CD8-positive, alpha-beta memory T cell (primary cell): ENCODE data around the gene NUP93. TPM values are rescaled to one million over a fixed set of nuclear protein-coding genes. Genes with fewer than 3 reads are reported as not detected.

Experiments
- CTCF ChIA-PET: fragments of 350-600 bp; sonication (Branson Sonifier 250); formaldehyde crosslinking; loops from one replicate; lab custom pipeline; 2021; ENCODE audit warnings: antibody characterized with exemption; lab: Charles Lee
- POLR2A ChIA-PET: fragments of 350-600 bp; sonication (Branson Sonifier 250); formaldehyde crosslinking; loops from one replicate; lab custom pipeline; 2021; ENCODE audit warnings: antibody characterized with exemption; lab: Charles Lee
- DNase-seq, 5 donors: peaks; one replicate each; pipeline versions ENCODE4 v3.0.0 to v3.0.0-alpha.2; 2020 to 2022; ENCODE audit warnings: mixed read lengths in 1 of 5
- H3K27ac ChIP-seq: one replicate; pipeline ENCODE4 v1.7.0; 2013; ENCODE audit warnings: low read depth, mild to moderate bottlenecking, low read length, moderate library complexity
- H3K27me3 ChIP-seq: 2 replicates; pipeline ENCODE4 v1.7.0; 2013; ENCODE audit warnings: low read length, mild to moderate bottlenecking; ENCODE audit not compliant: insufficient read depth, poor library complexity, severe bottlenecking
- H3K36me3 ChIP-seq: 2 replicates; pipeline ENCODE4 v1.7.0; 2013; ENCODE audit warnings: mild to moderate bottlenecking, low read length, moderate library complexity; ENCODE audit not compliant: insufficient read depth
- H3K4me1 ChIP-seq: 2 replicates; pipeline ENCODE4 v1.7.0; 2013; ENCODE audit warnings: mild to moderate bottlenecking, low read length, moderate library complexity; ENCODE audit not compliant: insufficient read depth
- H3K4me3 ChIP-seq: 2 replicates; pipeline ENCODE4 v1.7.0; 2013; ENCODE audit warnings: mild to moderate bottlenecking, low read length
- H3K9me3 ChIP-seq: 2 replicates; pipeline ENCODE4 v1.7.0; 2013; ENCODE audit warnings: mild to moderate bottlenecking, low read length
- H3K27ac Mint-ChIP-seq, 8 donors: one replicate each; pipeline ENCODE4 v1.8.0; 2020 to 2021; ENCODE audit warnings: mixed read lengths in 8 of 8, mild to moderate bottlenecking in 6 of 8, inconsistent platforms in 3 of 8, moderate library complexity in 3 of 8
- H3K27me3 Mint-ChIP-seq, 2 donors: one replicate each; pipeline ENCODE4 v1.8.0; 2020 to 2021; ENCODE audit warnings: mixed read lengths in 2 of 2, mild to moderate bottlenecking in 1 of 2, moderate library complexity in 1 of 2
- H3K36me3 Mint-ChIP-seq, 3 donors: one replicate each; pipeline ENCODE4 v1.8.0; 2020 to 2021; ENCODE audit warnings: mixed read lengths in 3 of 3, inconsistent platforms in 1 of 3, mild to moderate bottlenecking in 1 of 3
- H3K4me1 Mint-ChIP-seq, 3 donors: one replicate each; pipeline ENCODE4 v1.8.0; 2020 to 2021; ENCODE audit warnings: mixed read lengths in 3 of 3, inconsistent platforms in 1 of 3, mild to moderate bottlenecking in 1 of 3
- H3K4me3 Mint-ChIP-seq, 7 donors: one replicate each; pipeline ENCODE4 v1.8.0; 2020 to 2021; ENCODE audit warnings: mixed read lengths in 7 of 7, mild to moderate bottlenecking in 6 of 7, moderate library complexity in 4 of 7, inconsistent platforms in 2 of 7
- H3K9me3 Mint-ChIP-seq, 5 donors: one replicate each; pipeline ENCODE4 v1.8.0; 2020 to 2022; ENCODE audit warnings: mixed read lengths in 5 of 5, mild to moderate bottlenecking in 3 of 5, moderate library complexity in 2 of 5, inconsistent platforms in 1 of 5
- polyA plus RNA-seq: library from polyadenylated mRNA; unstranded; fragments of 300-500 nt; fragmentation: Illumina TruSeq; gene quantifications from one replicate; pipeline ENCODE4 v1.2.3, GENCODE V29; 2021
- total RNA-seq, 2 experiments: library from RNA; stranded (reverse); gene quantifications; one replicate each; pipeline ENCODE4 v1.2.3, GENCODE V29; 2021

NUP93 gene
- total and polyA plus RNA-seq, 3 experiments from 2014 or later = 93.8 to 155 (median 153) TPM

- POLR2A ChIA-PET = no interaction called here
- H3K27ac Mint-ChIP-seq = no peak overlapping the region
Measured at GRCh38 chr16:56856876-56857447, 127.0 kb downstream of the NUP93 start.

GRCh38 chr16:56858374-56858773, 128.4 kb downstream of the NUP93 start:
- Histone ChIP-seq H3K4me1 (peaks cover 48% of the 10 kb centered on the region), H3K4me3 (no peak overlapping the region), H3K9me3 (no peaks in the 10 kb centered on the region), H3K27ac (no peak overlapping the region), H3K27me3 (no peaks in the 10 kb centered on the region), H3K36me3 (no peaks in the 10 kb centered on the region)
- Mint-ChIP-seq H3K9me3 (no peaks in the 10 kb centered on the region), H3K27me3 (no peaks in the 10 kb centered on the region), H3K27ac (peak overlapping the region in 2 of 8 donors; percentile 42 to 80), H3K4me3 (no peak overlapping the region), H3K36me3 (no peaks in the 10 kb centered on the region), H3K4me1 (peaks cover 39 to 52% (median 48%) of the 10 kb centered on the region in 3 donors)
- POLR2A ChIA-PET = interaction anchor here (0.5 kb wide), 1 partner anchor 72 kb away, joined by 5 read pairs; no protein-coding TSS in a partner anchor
- DNase-seq = peak in 1 of 5 donors; percentile 37
- CTCF ChIA-PET = interaction anchor here (0.6 to 3.4 kb wide), 2 partner anchors 10 to 735 kb away, joined by 3 to 19 read pairs; no protein-coding TSS in a partner anchor

More at GRCh38 chr16:56856876-56857447, 127.0 kb downstream of the NUP93 start:
- no peaks in the 10 kb centered on the region for H3K36me3 ChIP-seq
- Mint-ChIP-seq H3K4me1 (peaks cover 25 to 38% (median 34%) of the 10 kb centered on the region in 3 donors), H3K9me3 (no peaks in the 10 kb centered on the region), H3K27me3 (peaks cover 0 to 1% of the 10 kb centered on the region in 2 donors), H3K36me3 (no peaks in the 10 kb centered on the region), H3K4me3 (no peak overlapping the region)
- peaks cover 34% of the 10 kb centered on the region for H3K4me1 ChIP-seq
- H3K27ac ChIP-seq = no peak overlapping the region
- CTCF ChIA-PET = interaction anchor here (2.7 kb wide), 1 partner anchor 10 kb away, joined by 16 read pairs; no protein-coding TSS in a partner anchor
- no peak for DNase-seq
- H3K9me3 ChIP-seq = no peaks in the 10 kb centered on the region
- H3K27me3 ChIP-seq = no peaks in the 10 kb centered on the region
- no peak overlapping the region for H3K4me3 ChIP-seq

GRCh38 chr16:56859636-56860035, 129.7 kb downstream of the NUP93 start:
- Mint-ChIP-seq H3K9me3 (no peaks in the 10 kb centered on the region), H3K27ac (peak overlapping the region in 7 of 8 donors; percentile 48 to 97 (median 94)), H3K27me3 (no peaks in the 10 kb centered on the region), H3K4me1 (peaks cover 42 to 58% (median 52%) of the 10 kb centered on the region in 3 donors), H3K4me3 (peak overlapping the region in 2 of 7 donors; percentile 3 to 85), H3K36me3 (no peaks in the 10 kb centered on the region)
- ChIA-PET CTCF (interaction anchor here (1.0 to 3.4 kb wide), 3 partner anchors 9 to 128 kb away, joined by 3 to 19 read pairs (median 3); no protein-coding TSS in a partner anchor), POLR2A (interaction anchor here (1.3 kb wide), 1 partner anchor 12 kb away, joined by 3 read pairs; no protein-coding TSS in a partner anchor)
- H3K4me1 ChIP-seq = peaks cover 50% of the 10 kb centered on the region
- peak in 1 of 5 donors; percentile 19 for DNase-seq
- H3K27me3 ChIP-seq = no peaks in the 10 kb centered on the region
- H3K36me3 ChIP-seq = no peaks in the 10 kb centered on the region
- no peak overlapping the region for H3K27ac ChIP-seq
- no peaks in the 10 kb centered on the region for H3K9me3 ChIP-seq
- H3K4me3 ChIP-seq = peak overlapping the region; percentile 32

- H3K36me3 Mint-ChIP-seq = no peaks in the 10 kb centered on the region
- Histone ChIP-seq H3K27ac (no peak overlapping the region), H3K4me1 (peaks cover 50% of the 10 kb centered on the region), H3K9me3 (no peaks in the 10 kb centered on the region), H3K27me3 (no peaks in the 10 kb centered on the region), H3K4me3 (peak overlapping the region; percentile 27), H3K36me3 (no peaks in the 10 kb centered on the region)
- DNase-seq = peak; percentile 17 to 69 (median 53)
- H3K27ac Mint-ChIP-seq = peak overlapping the region; percentile 43 to 97 (median 96)
- H3K4me3 Mint-ChIP-seq = peak overlapping the region in 6 of 7 donors; percentile 73 to 87 (median 82)
- CTCF ChIA-PET = interaction anchor here (0.9 to 3.4 kb wide), 4 partner anchors 8 to 181 kb away, joined by 3 to 19 read pairs (median 3); no protein-coding TSS in a partner anchor
- H3K27me3 Mint-ChIP-seq = no peaks in the 10 kb centered on the region
- no peaks in the 10 kb centered on the region for H3K9me3 Mint-ChIP-seq
- POLR2A ChIA-PET = interaction anchor here (1.3 kb wide), 1 partner anchor 13 kb away, joined by 3 read pairs; no protein-coding TSS in a partner anchor
- peaks cover 42 to 61% (median 53%) of the 10 kb centered on the region in 3 donors for H3K4me1 Mint-ChIP-seq
Measured at GRCh38 chr16:56860226-56861020, 130.5 kb downstream of the NUP93 start.

GRCh38 chr16:56861092-56861610, 131.2 kb downstream of the NUP93 start:
- Mint-ChIP-seq H3K4me3 (peak overlapping the region in 6 of 7 donors; percentile 47 to 87 (median 82)), H3K27ac (peak overlapping the region; percentile 43 to 97 (median 96)), H3K36me3 (no peaks in the 10 kb centered on the region), H3K9me3 (no peaks in the 10 kb centered on the region), H3K4me1 (peaks cover 42 to 61% (median 53%) of the 10 kb centered on the region in 3 donors), H3K27me3 (no peaks in the 10 kb centered on the region)
- Histone ChIP-seq H3K36me3 (no peaks in the 10 kb centered on the region), H3K4me3 (peak overlapping the region; percentile 27), H3K27ac (no peak overlapping the region), H3K9me3 (no peaks in the 10 kb centered on the region), H3K27me3 (no peaks in the 10 kb centered on the region), H3K4me1 (peaks cover 50% of the 10 kb centered on the region)
- POLR2A ChIA-PET = no interaction called here
- CTCF ChIA-PET = interaction anchor here (0.6 to 3.4 kb wide), 4 partner anchors 7 to 180 kb away, joined by 3 to 19 read pairs (median 3); no protein-coding TSS in a partner anchor
- DNase-seq = no peak

GRCh38 chr16:56861756-56862155, 131.8 kb downstream of the NUP93 start:
- no peak for DNase-seq
- Histone ChIP-seq H3K36me3 (no peaks in the 10 kb centered on the region), H3K4me3 (no peak overlapping the region), H3K4me1 (peaks cover 50% of the 10 kb centered on the region), H3K9me3 (no peaks in the 10 kb centered on the region), H3K27ac (no peak overlapping the region), H3K27me3 (no peaks in the 10 kb centered on the region)
- H3K27ac Mint-ChIP-seq = peak overlapping the region; percentile 43 to 97 (median 94)
- ChIA-PET POLR2A (no interaction called here), CTCF (interaction anchor here (0.9 to 1.4 kb wide), 2 partner anchors 90 to 180 kb away, joined by 3 read pairs; no protein-coding TSS in a partner anchor)
- H3K36me3 Mint-ChIP-seq = no peaks in the 10 kb centered on the region
- no peaks in the 10 kb centered on the region for H3K9me3 Mint-ChIP-seq
- H3K27me3 Mint-ChIP-seq = no peaks in the 10 kb centered on the region
- peak overlapping the region in 6 of 7 donors; percentile 42 to 83 (median 73) for H3K4me3 Mint-ChIP-seq
- H3K4me1 Mint-ChIP-seq = peaks cover 42 to 61% (median 53%) of the 10 kb centered on the region in 3 donors

GRCh38 chr16:56862776-56863175, 132.8 kb downstream of the NUP93 start:
- Histone ChIP-seq H3K4me3 (no peak overlapping the region), H3K27me3 (no peaks in the 10 kb centered on the region), H3K36me3 (no peaks in the 10 kb centered on the region), H3K9me3 (no peaks in the 10 kb centered on the region), H3K4me1 (peaks cover 50% of the 10 kb centered on the region), H3K27ac (no peak overlapping the region)
- Mint-ChIP-seq H3K27me3 (no peaks in the 10 kb centered on the region), H3K36me3 (no peaks in the 10 kb centered on the region), H3K4me1 (peaks cover 47 to 68% (median 55%) of the 10 kb centered on the region in 3 donors), H3K4me3 (peak overlapping the region in 6 of 7 donors; percentile 27 to 72 (median 53)), H3K27ac (peak overlapping the region; percentile 66 to 97 (median 80)), H3K9me3 (no peaks in the 10 kb centered on the region)
- peak in 1 of 5 donors; percentile 17 for DNase-seq
- CTCF ChIA-PET = interaction anchor here (0.9 to 2.4 kb wide), 5 partner anchors 9 to 179 kb away, joined by 3 to 12 read pairs (median 3); no protein-coding TSS in a partner anchor
- POLR2A ChIA-PET = interaction anchor here (0.5 to 1.2 kb wide), 5 partner anchors 9 to 323 kb away, joined by 3 to 8 read pairs (median 3); partner anchors contain the start of genes HERPUD1, PSME3IP1 and RSPRY1
